GM12875 (cell line): ENCODE measurements around the gene FBXO17.

ENCODE experiments used
- H3K4me3 ChIP-seq: one replicate; pipeline ENCODE4 v1.5.1; 2011; ENCODE audit warnings: low read depth, low read length, control low read depth
- TF ChIP-seq, protein P1 (sequence below): IDR thresholded peaks from 2 replicates; pipeline ENCODE4 v1.5.1; 2011; ENCODE audit warnings: low read depth, mild to moderate bottlenecking, control low read depth, inconsistent platforms, low read length, moderate library complexity, borderline replicate concordance; ENCODE audit not compliant: insufficient read depth

Gene FBXO17

DNA sequence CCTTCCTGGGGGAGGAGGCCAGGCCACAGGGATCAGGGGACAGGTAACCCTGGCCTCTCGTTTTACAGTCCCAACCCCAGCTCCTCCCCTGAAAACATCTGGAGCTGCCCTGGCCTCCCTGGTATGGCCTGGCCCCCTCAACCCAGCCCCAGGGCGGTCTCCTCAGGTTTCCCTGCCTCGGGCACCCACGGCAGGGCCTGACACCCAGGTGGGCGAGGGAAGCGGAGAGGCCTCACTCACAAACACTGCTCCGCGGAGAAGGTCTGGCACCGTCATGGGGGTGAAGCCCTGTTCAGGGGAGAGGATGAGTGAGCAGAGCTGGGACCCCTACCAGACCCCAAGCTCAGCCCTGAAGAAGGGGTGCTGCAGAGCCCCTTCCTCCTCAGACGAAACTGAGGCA lies 57.0 kb downstream of the FBXO17 start:
- H3K4me3 ChIP-seq: no peak overlapping the region
- TF ChIP-seq, protein P1, sequence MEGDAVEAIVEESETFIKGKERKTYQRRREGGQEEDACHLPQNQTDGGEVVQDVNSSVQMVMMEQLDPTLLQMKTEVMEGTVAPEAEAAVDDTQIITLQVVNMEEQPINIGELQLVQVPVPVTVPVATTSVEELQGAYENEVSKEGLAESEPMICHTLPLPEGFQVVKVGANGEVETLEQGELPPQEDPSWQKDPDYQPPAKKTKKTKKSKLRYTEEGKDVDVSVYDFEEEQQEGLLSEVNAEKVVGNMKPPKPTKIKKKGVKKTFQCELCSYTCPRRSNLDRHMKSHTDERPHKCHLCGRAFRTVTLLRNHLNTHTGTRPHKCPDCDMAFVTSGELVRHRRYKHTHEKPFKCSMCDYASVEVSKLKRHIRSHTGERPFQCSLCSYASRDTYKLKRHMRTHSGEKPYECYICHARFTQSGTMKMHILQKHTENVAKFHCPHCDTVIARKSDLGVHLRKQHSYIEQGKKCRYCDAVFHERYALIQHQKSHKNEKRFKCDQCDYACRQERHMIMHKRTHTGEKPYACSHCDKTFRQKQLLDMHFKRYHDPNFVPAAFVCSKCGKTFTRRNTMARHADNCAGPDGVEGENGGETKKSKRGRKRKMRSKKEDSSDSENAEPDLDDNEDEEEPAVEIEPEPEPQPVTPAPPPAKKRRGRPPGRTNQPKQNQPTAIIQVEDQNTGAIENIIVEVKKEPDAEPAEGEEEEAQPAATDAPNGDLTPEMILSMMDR: no peak

DNA sequence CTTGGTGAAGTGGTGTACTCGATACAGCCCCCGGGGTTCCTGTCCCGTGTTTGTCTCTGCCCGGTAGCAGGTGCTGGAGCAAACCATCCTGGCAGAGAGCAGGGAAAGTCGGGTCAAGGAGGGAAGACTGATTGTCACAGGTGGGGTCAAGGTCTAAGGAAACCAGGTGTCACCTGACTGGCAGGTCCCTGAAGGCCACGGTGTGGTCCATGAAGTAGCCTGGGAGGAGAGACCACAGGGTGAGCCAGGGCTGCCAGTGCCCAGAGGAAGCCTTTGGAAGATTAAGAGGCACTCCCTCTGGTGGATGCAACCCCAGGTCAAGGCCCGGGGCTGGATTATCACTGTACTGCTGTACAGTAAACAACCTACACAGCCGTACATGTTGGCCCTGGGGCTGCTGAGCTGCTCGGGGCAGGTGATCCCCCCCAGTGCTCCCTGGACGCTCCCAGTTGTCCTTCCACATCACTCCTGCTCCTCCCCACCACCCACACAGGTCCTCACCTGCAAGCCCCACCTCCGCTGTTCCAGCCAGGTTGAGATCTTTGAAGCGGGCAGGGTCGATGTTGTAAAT lies 57.5 kb downstream of the FBXO17 start:
- TF ChIP-seq, protein P1: no peak
- H3K4me3 ChIP-seq: no peak overlapping the region

DNA sequence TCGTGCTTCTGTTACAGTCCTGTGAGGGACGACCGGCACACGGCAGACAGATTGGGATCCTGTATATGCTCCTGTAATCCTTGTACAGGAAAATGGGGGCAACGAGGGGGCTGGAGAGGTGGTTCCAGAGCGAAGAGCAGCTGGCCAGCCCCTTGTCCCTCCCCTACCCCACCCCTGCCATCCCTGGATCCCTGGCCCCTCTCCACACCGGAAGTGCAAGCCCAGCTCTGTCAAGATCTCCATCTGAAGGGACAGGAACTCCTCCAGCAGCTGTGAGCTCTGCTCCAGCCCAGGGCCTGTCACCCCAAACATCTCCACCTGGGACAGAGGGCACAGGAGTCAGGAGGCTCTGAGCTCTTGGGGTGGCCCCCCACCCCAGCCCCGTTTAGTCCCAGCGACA lies 58.0 kb downstream of the FBXO17 start:
- TF ChIP-seq, protein P1: no peak
- H3K4me3 ChIP-seq: no peak overlapping the region

DNA sequence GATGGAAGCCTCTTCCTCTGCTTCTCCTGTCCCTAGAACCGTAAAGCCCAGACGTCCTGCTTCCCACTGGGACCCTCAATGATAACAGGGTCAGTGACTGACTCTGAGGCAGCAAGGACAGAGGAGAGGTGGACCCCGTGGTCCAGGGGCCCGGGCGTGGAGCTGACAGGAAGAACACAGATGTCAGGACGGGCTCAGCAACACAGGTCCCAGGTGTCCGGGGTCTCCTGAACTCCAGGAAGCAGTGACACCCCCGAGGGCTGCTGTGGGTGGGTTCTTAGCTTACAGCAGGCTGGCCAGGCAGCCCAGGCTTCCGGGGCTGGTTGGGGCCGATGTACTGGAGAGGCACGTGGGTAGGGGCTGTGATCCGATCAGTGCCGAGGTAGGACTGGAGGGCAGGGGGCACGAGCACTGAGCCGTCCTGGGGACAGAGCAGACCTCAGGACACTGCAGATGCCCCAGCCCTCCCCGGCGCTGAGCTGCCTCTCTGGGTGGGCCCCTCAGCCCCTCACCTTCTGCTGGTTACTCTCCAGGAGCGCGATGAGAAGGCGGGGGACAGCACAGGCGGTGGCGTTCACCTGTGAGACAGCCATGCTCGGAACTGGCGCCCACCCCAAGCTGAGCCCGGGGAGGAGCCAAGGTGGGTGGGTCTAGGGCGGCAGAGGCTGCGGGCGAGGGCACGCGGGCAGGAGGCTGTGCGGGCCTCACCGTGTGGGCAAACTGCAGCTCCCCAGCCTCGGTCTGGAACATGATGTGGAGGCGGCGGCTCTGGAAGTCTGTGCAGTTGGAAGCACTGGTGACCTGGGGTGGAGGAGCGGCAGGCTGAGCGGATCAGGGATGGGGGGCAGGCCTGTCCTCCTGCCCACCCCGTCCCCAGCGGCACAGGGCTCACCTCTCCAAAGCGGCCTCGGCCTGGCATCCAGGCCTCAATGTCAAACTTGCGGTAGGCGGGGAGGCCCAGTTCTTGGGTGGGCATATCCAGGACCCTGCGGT lies 59.9 kb downstream of the FBXO17 start:
- H3K4me3 ChIP-seq: no peak overlapping the region
- TF ChIP-seq, protein P1: no peak

DNA sequence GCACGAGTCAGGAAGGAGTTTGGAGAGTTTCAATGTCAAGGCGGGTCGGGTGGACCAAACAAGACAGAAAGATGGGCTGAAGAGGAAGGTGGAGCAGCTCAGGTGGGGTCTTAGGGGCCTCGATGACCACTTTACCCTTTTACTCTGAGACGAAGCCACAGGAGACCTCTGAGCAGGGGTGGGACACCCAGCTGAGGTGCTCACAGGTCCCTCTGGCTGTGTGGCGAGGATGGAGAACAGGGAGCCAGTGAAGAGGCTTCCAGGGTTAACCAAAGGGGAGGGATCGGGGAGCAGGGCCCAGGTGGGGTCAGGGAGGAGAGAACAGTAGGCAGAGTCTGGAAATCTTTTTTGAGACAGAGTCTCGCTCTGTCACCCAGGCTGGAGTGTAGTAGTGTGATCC lies 61.6 kb downstream of the FBXO17 start:
- TF ChIP-seq, protein P1: no peak

DNA sequence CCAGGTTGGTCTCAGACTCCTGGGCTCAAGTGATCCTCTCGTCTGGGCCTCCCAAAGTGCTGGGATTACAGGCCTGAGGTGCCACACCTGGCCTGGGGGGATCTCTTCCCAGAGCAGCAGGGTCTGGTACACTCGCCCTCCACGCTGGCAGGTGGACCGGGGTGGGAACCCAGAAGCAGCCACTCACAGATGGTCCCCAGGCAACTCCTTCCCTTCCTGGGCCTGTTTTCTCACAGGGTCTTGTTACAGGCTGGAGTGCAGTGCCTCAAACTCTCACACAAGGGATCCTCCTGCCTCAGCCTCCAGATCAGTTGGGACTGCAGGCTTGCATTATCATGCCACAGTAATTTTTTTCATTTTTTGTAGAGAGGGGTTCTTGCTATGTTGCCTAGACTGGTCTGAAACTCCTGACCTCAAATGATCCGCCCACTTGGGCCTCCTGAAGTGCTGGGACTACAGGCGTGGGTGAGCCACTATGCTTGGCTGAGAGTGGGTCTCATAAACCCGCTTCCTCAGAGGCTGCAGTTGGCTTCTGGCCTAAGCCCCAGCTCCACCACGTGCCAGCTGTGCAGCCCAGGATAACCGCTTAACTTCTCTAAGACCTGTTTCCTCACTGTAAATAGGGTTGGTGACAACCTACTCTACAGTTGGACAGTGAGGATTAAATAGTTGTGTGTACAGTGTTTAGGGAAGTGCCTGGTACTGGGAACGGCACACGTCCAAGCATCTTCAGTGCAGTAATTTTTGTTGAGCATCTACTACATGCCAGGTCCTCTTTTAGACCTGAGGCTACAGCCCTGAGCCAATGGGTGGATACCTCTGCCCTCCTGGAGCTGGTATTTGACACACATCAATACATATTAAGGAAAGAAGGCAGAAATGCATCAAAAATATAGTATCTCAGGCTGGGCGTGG lies 62.7 kb downstream of the FBXO17 start:
- no peak overlapping the region for H3K4me3 ChIP-seq
- TF ChIP-seq, protein P1: no peak

More for the DNA sequence above, 61.6 kb downstream of the FBXO17 start:
- no peak overlapping the region for H3K4me3 ChIP-seq
